Neural cell (in vitro differentiated cells): Measurements from ENCODE around the gene ERLIN1.
"Not testable (repeated sequence)": the region's sequence is repeated elsewhere in the genome, so short reads cannot be mapped to it uniquely, and the experiment has no call there.

Experiments
- EZH2 ChIP-seq: fragments of 200-600, 300-800 bp; shearing (Covaris generic), sonication (generic); IDR thresholded peaks from 2 replicates; pipeline ENCODE4 v1.6.1; 2014; ENCODE audit warnings: antibody characterized with exemption, low read length, borderline replicate concordance, mild to moderate bottlenecking; ENCODE audit not compliant: insufficient read depth, poor library complexity, severe bottlenecking
- MXI1 ChIP-seq: fragments of 450-650 bp; conservative IDR thresholded peaks from 2 replicates; pipeline ENCODE4 v1.6.1; 2014; ENCODE audit warnings: antibody characterized with exemption, mild to moderate bottlenecking; ENCODE audit not compliant: poor library complexity, severe bottlenecking
- POLR2AphosphoS5 ChIP-seq: IDR thresholded peaks from 2 replicates; pipeline ENCODE4 v1.6.1; 2012
- RAD21 ChIP-seq: fragments of 450-650 bp; conservative IDR thresholded peaks from 2 replicates; pipeline ENCODE4 v1.6.1; 2014; ENCODE audit warnings: antibody characterized with exemption, mild to moderate bottlenecking, moderate library complexity
- REST ChIP-seq: IDR thresholded peaks from 2 replicates; pipeline ENCODE4 v1.6.1; 2012; ENCODE audit warnings: borderline replicate concordance
- SMC3 ChIP-seq: fragments of 450-650 bp; conservative IDR thresholded peaks from 2 replicates; pipeline ENCODE4 v1.6.1; 2014; ENCODE audit warnings: antibody characterized with exemption, mild to moderate bottlenecking, moderate library complexity; ENCODE audit not compliant: poor library complexity
- TF ChIP-seq, protein P1 (sequence below): fragments of 450-650 bp; IDR thresholded peaks from 2 replicates; pipeline ENCODE4 v1.5.1; 2014; ENCODE audit warnings: antibody characterized with exemption, mild to moderate bottlenecking, moderate library complexity; ENCODE audit not compliant: poor library complexity, severe bottlenecking

DNA sequence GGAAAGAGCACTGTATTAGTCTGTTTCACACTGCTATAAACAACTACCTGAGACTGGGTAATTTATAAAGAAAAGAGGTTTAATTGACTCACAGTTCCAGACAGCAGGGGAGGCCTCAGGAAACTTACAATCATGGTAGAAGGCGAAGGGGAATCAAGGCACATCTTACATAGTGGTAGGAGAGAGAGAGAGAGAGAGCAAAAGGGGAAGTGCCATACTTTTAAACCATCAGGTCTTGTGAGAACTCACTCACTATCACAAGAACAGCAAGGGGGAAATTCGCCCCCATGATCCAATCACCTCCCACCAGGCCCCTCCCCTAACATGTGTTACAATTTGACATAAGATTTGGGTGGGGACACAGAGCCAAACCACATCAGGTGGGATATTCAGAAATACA, 60.5 kb downstream of the ERLIN1 start:
- TF ChIP-seq, protein P1, sequence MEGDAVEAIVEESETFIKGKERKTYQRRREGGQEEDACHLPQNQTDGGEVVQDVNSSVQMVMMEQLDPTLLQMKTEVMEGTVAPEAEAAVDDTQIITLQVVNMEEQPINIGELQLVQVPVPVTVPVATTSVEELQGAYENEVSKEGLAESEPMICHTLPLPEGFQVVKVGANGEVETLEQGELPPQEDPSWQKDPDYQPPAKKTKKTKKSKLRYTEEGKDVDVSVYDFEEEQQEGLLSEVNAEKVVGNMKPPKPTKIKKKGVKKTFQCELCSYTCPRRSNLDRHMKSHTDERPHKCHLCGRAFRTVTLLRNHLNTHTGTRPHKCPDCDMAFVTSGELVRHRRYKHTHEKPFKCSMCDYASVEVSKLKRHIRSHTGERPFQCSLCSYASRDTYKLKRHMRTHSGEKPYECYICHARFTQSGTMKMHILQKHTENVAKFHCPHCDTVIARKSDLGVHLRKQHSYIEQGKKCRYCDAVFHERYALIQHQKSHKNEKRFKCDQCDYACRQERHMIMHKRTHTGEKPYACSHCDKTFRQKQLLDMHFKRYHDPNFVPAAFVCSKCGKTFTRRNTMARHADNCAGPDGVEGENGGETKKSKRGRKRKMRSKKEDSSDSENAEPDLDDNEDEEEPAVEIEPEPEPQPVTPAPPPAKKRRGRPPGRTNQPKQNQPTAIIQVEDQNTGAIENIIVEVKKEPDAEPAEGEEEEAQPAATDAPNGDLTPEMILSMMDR, result not testable (repeated sequence)
- not testable (repeated sequence) for TF ChIP-seq RAD21, SMC3, POLR2AphosphoS5, EZH2, REST, MXI1
